Measurements from ENCODE around the gene PTPRG. TPM values are rescaled to one million over a fixed set of nuclear protein-coding genes. Genes with fewer than 3 reads are reported as not detected.

Gene PTPRG
- total and polyA plus RNA-seq, 4 donors = 3.6 to 35.6 (median 8.1) TPM

GRCh38 chr3:61687206-61687605 lies 125.8 kb downstream of the PTPRG start:
- no peak overlapping the region for H3K4me3 ChIP-seq (ENCODE audit: low read depth in 1 of 3, low read length in 3 of 3)
- no peak overlapping the region for H3K9ac ChIP-seq (ENCODE audit: low read depth in 1 of 2, low read length in 2 of 2)
- H3K27me3 ChIP-seq (ENCODE audit: control insufficient read depth in 4 of 4, insufficient read depth in 4 of 4, low read length in 3 of 4) = no peaks in the 10 kb centered on the region
- H3K27ac ChIP-seq (ENCODE audit: low read depth in 1 of 2, low read length in 2 of 2) = no peak overlapping the region
- WGBS = 86% methylated on average over 2 of the region's 2 CpGs
- H3K4me1 ChIP-seq (ENCODE audit: control insufficient read depth in 4 of 4, insufficient read depth in 4 of 4, low read length in 3 of 4) = peaks cover 1 to 17% (median 12%) of the 10 kb centered on the region in 4 donors
- H3K9me3 ChIP-seq (ENCODE audit: control insufficient read depth in 4 of 4, low read length in 3 of 4) = no peaks in the 10 kb centered on the region
- H3K36me3 ChIP-seq (ENCODE audit: control insufficient read depth in 4 of 4, insufficient read depth in 3 of 4, low read depth in 1 of 4, low read length in 3 of 4) = no peaks in the 10 kb centered on the region
- DNase-seq (ENCODE audit: low spot score) = no peak
- TF ChIP-seq FOXA2 (IDR thresholded peaks at IDR 0.05) (no peak), CTCF (IDR thresholded peaks at IDR 0.05; ENCODE audit: low read depth, low read length, missing input control) (no peak)

- Histone ChIP-seq H3K27me3 (ENCODE audit: control insufficient read depth in 4 of 4, insufficient read depth in 4 of 4, low read length in 3 of 4) (no peaks in the 10 kb centered on the region), H3K4me1 (ENCODE audit: control insufficient read depth in 4 of 4, insufficient read depth in 4 of 4, low read length in 3 of 4) (peaks cover 1 to 17% (median 12%) of the 10 kb centered on the region in 4 donors), H3K27ac (ENCODE audit: low read depth in 1 of 2, low read length in 2 of 2) (no peak overlapping the region), H3K4me3 (ENCODE audit: low read depth in 1 of 3, low read length in 3 of 3) (no peak overlapping the region), H3K9ac (ENCODE audit: low read depth in 1 of 2, low read length in 2 of 2) (no peak overlapping the region), H3K36me3 (ENCODE audit: control insufficient read depth in 4 of 4, insufficient read depth in 3 of 4, low read depth in 1 of 4, low read length in 3 of 4) (no peaks in the 10 kb centered on the region), H3K9me3 (ENCODE audit: control insufficient read depth in 4 of 4, low read length in 3 of 4) (no peaks in the 10 kb centered on the region)
- TF ChIP-seq RXRA (IDR thresholded peaks at IDR 0.05) (no peak), SP1 (IDR thresholded peaks at IDR 0.05) (no peak), EGR1 (IDR thresholded peaks at IDR 0.05; ENCODE audit: low read depth in 2 of 2) (no peak), FOXA1 (IDR thresholded peaks at IDR 0.05) (no peak), NR2F2 (IDR thresholded peaks at IDR 0.05) (no peak), FOXA2 (IDR thresholded peaks at IDR 0.05) (no peak), MAX (IDR thresholded peaks at IDR 0.05) (no peak), JUND (IDR thresholded peaks at IDR 0.05) (no peak)
- DNase-seq (ENCODE audit: low spot score) = no peak
- WGBS = 75% methylated on average over 5 of the region's 5 CpGs
Measured at GRCh38 chr3:61687663-61688306, 126.4 kb downstream of the PTPRG start.

- Histone ChIP-seq H3K9me3 (ENCODE audit: control insufficient read depth in 4 of 4, low read length in 3 of 4) (no peaks in the 10 kb centered on the region), H3K4me1 (ENCODE audit: control insufficient read depth in 4 of 4, insufficient read depth in 4 of 4, low read length in 3 of 4) (peaks cover 1 to 17% (median 12%) of the 10 kb centered on the region in 4 donors), H3K36me3 (ENCODE audit: control insufficient read depth in 4 of 4, insufficient read depth in 3 of 4, low read depth in 1 of 4, low read length in 3 of 4) (no peaks in the 10 kb centered on the region), H3K27ac (ENCODE audit: low read depth in 1 of 2, low read length in 2 of 2) (no peak overlapping the region), H3K27me3 (ENCODE audit: control insufficient read depth in 4 of 4, insufficient read depth in 4 of 4, low read length in 3 of 4) (no peaks in the 10 kb centered on the region), H3K9ac (ENCODE audit: low read depth in 1 of 2, low read length in 2 of 2) (no peak overlapping the region), H3K4me3 (ENCODE audit: low read depth in 1 of 3, low read length in 3 of 3) (no peak overlapping the region)
- DNase-seq (ENCODE audit: low spot score) = no peak
- WGBS = 77% methylated on average over 13 of the region's 13 CpGs
- peak; percentile 58 for TF ChIP-seq NR2F2 (IDR thresholded peaks at IDR 0.05)
- no peak for TF ChIP-seq EGR1 (IDR thresholded peaks at IDR 0.05; ENCODE audit: low read depth in 2 of 2)
Measured at GRCh38 chr3:61688307-61688984, 127.1 kb downstream of the PTPRG start.

GRCh38 chr3:61690016-61690415 lies 128.6 kb downstream of the PTPRG start:
- WGBS = 96% methylated on average over 5 of the region's 5 CpGs
- no peak for TF ChIP-seq HNF4A (conservative IDR thresholded peaks at IDR 0.05)
- TF ChIP-seq EGR1 (IDR thresholded peaks at IDR 0.05; ENCODE audit: low read depth in 2 of 2) = no peak
- no peak for TF ChIP-seq YY1 (IDR thresholded peaks at IDR 0.05)
- TF ChIP-seq SP1 (IDR thresholded peaks at IDR 0.05) = no peak
- TF ChIP-seq RAD21 (IDR thresholded peaks at IDR 0.05) = no peak
- TF ChIP-seq GABPA (IDR thresholded peaks at IDR 0.05 in 1 of 2, conservative IDR thresholded peaks at IDR 0.05 in 1 of 2) = no peak
- TF ChIP-seq TAF1 (conservative IDR thresholded peaks at IDR 0.05) = no peak
- TF ChIP-seq ATF3 (IDR thresholded peaks at IDR 0.05) = no peak
- no peak for TF ChIP-seq ZBTB33 (IDR thresholded peaks at IDR 0.05)

More at GRCh38 chr3:61690016-61690415, 128.6 kb downstream of the PTPRG start:
- no peak for DNase-seq (ENCODE audit: low spot score)
- no peak overlapping the region for H3K4me3 ChIP-seq (ENCODE audit: low read depth in 1 of 3, low read length in 3 of 3)
- peaks cover 3 to 17% (median 11%) of the 10 kb centered on the region in 4 donors for H3K4me1 ChIP-seq (ENCODE audit: control insufficient read depth in 4 of 4, insufficient read depth in 4 of 4, low read length in 3 of 4)
- no peak overlapping the region for H3K27ac ChIP-seq (ENCODE audit: low read depth in 1 of 2, low read length in 2 of 2)
- no peaks in the 10 kb centered on the region for H3K27me3 ChIP-seq (ENCODE audit: control insufficient read depth in 4 of 4, insufficient read depth in 4 of 4, low read length in 3 of 4)
- no peaks in the 10 kb centered on the region for H3K9me3 ChIP-seq (ENCODE audit: control insufficient read depth in 4 of 4, low read length in 3 of 4)
- no peaks in the 10 kb centered on the region for H3K36me3 ChIP-seq (ENCODE audit: control insufficient read depth in 4 of 4, insufficient read depth in 3 of 4, low read depth in 1 of 4, low read length in 3 of 4)
- H3K9ac ChIP-seq (ENCODE audit: low read depth in 1 of 2, low read length in 2 of 2) = no peak overlapping the region

Measured in liver (tissue), 9 donors.